K562 (cell line): Measurements from ENCODE around the gene LRRC70.

ENCODE experiments used
- CBFA2T2 ChIP-seq: fragments of 450-650 bp; conservative IDR thresholded peaks from 2 replicates; pipeline ENCODE4 v1.6.1; 2017; ENCODE audit warnings: mild to moderate bottlenecking
- CC2D1A ChIP-seq: fragments of 450-650 bp; IDR thresholded peaks from 2 replicates; pipeline ENCODE4 v1.6.1; 2017; ENCODE audit warnings: mild to moderate bottlenecking
- DDX20 ChIP-seq: fragments of 450-650 bp; IDR thresholded peaks from 2 replicates; pipeline ENCODE4 v1.6.1; 2016; ENCODE audit warnings: missing genetic modification characterization, low read depth, mild to moderate bottlenecking, missing compliant biosample characterization, moderate library complexity
- DIDO1 ChIP-seq: fragments of 450-650 bp; IDR thresholded peaks from 2 replicates; pipeline ENCODE4 v1.6.1; 2016; ENCODE audit warnings: low read depth, missing biosample characterization, missing genetic modification characterization
- DNMT1 ChIP-seq: fragments of 450-650 bp; IDR thresholded peaks from 2 replicates; pipeline ENCODE4 v1.6.1; 2016; ENCODE audit warnings: antibody characterized with exemption, mild to moderate bottlenecking
- EZH2 ChIP-seq: IDR thresholded peaks from 2 replicates; pipeline ENCODE4 v1.6.1; 2012; ENCODE audit warnings: low read depth, mild to moderate bottlenecking, inconsistent platforms, low read length, borderline replicate concordance
- MTA3 ChIP-seq: fragments of 450-650 bp; formaldehyde crosslinking; IDR thresholded peaks from 2 replicates; pipeline ENCODE4 v1.6.1; 2017; ENCODE audit warnings: mild to moderate bottlenecking, borderline replicate concordance
- POLR2A ChIP-seq: fragments of 450-650 bp; conservative IDR thresholded peaks from 2 replicates; pipeline ENCODE4 v1.6.1; 2016
- POLR3G ChIP-seq: IDR thresholded peaks from 2 replicates; pipeline ENCODE4 v1.6.1; 2011; ENCODE audit not compliant: insufficient read length, insufficient replicate concordance; ENCODE audit errors: extremely low read depth
- SOX6 ChIP-seq: fragments of 450-650 bp; IDR thresholded peaks from 2 replicates; pipeline ENCODE4 v1.6.1; 2014; ENCODE audit warnings: mild to moderate bottlenecking
- ZFP36 ChIP-seq: fragments of 150-350 bp; IDR thresholded peaks from 2 replicates; pipeline ENCODE4 v1.6.1; 2018; ENCODE audit warnings: low read length, low read depth; ENCODE audit not compliant: partially characterized antibody
- TF ChIP-seq, protein P1 (sequence below): sonication (generic); formaldehyde crosslinking; IDR thresholded peaks from 2 replicates; pipeline ENCODE4 v1.9.0; 2022; ENCODE audit warnings: mild to moderate bottlenecking, missing genetic modification reagents
- TF ChIP-seq, protein P2 (sequence below): sonication (generic); formaldehyde crosslinking; IDR thresholded peaks from 2 replicates; pipeline ENCODE4 v1.5.0; 2020; ENCODE audit warnings: missing genetic modification reagents
- TF ChIP-seq, protein P3 (sequence below): sonication (generic); formaldehyde crosslinking; IDR thresholded peaks from 2 replicates; pipeline ENCODE4 v1.8.1; 2023; ENCODE audit warnings: mild to moderate bottlenecking, missing genetic modification reagents

DNA sequence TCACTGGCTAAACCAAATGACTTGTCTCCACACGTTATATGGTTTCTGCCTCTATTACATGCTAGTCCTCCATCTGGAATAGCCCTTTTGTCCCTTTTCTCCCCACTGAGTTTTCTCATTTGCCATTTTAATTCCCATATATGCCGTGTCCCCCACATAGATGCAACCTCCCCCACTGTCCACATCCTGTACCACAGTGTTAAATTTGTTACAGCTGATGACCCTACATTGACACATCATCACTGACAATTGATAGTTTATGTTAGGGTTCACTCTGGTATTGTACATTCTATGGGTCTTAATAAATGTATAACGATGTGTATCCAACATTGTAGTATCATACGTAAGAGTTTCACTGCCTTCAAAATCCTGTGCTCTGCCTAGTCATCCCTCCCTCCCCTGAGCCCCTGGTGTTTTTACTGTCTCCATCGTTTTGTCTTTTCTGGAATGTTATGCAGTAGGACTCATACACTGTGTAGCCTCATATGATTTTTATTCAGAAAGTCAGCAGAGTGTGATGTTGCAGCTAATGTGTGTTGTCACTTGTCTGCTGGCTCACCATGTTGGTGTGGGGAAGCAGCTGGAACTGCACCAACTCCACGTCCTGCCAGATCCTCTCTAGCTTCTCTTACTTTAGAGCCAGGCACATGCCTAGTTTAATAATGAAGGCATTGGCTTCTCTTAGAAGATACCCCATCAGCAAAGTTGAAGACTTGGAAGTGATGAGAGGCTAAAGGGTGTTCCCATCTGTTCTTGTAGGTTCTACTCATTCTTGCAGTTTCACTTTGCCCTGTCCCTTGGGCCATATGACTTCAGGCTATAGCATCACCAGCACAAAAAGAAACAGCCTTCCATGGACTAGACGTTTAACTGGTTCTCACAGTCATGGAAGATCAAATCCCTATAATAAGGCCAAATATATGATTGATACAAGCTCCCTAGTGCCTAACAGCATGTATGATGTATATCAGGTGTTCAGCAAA is 30.2 kb downstream of the LRRC70 start:
- TF ChIP-seq CBFA2T2 (no peak), ZFP36 (no peak), POLR2A (no peak), CC2D1A (no peak), MTA3 (no peak), DNMT1 (no peak), EZH2 (no peak), SOX6 (no peak), DDX20 (tag) (no peak), DIDO1 (no peak), POLR3G (no peak)
- TF ChIP-seq, protein P1, sequence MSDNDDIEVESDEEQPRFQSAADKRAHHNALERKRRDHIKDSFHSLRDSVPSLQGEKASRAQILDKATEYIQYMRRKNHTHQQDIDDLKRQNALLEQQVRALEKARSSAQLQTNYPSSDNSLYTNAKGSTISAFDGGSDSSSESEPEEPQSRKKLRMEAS: no peak
- TF ChIP-seq, protein P2, sequence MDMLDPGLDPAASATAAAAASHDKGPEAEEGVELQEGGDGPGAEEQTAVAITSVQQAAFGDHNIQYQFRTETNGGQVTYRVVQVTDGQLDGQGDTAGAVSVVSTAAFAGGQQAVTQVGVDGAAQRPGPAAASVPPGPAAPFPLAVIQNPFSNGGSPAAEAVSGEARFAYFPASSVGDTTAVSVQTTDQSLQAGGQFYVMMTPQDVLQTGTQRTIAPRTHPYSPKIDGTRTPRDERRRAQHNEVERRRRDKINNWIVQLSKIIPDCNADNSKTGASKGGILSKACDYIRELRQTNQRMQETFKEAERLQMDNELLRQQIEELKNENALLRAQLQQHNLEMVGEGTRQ (CRISPR knock-in tag): no peak
- TF ChIP-seq, protein P3, sequence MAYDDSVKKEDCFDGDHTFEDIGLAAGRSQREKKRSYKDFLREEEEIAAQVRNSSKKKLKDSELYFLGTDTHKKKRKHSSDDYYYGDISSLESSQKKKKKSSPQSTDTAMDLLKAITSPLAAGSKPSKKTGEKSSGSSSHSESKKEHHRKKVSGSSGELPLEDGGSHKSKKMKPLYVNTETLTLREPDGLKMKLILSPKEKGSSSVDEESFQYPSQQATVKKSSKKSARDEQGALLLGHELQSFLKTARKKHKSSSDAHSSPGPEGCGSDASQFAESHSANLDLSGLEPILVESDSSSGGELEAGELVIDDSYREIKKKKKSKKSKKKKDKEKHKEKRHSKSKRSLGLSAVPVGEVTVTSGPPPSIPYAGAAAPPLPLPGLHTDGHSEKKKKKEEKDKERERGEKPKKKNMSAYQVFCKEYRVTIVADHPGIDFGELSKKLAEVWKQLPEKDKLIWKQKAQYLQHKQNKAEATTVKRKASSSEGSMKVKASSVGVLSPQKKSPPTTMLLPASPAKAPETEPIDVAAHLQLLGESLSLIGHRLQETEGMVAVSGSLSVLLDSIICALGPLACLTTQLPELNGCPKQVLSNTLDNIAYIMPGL (CRISPR knock-in tag): no peak
